ENCODE results near the gene SLC6A17. TPM values are rescaled to one million over a fixed set of nuclear protein-coding genes. Genes with fewer than 3 reads are reported as not detected.

Gene SLC6A17
- total RNA-seq, 6 experiments from 2014 or later, result not detected

DNA sequence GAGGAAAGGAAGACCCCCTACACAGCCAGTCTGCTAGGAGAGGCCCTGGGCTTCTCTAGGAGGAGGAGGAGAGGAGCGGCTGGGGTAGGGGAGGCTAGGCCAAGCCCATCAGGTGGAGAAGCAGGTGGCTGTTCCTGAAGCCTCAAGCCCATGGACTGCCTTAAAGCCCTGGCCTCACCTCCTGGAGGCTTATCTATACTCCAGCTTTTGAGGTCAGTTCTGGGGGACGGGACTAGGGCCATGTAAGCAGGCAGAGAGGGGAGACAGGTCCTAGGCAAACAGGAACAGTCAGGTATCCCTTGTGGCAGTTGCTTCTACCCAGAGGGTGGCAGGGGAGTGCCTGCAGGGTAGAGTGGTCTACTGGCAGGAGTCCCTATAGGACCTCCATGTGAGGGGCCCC lies 100.5 kb downstream of the SLC6A17 start:
- no peak overlapping the region for H3K4me3 ChIP-seq
- no peak for ATAC-seq
- H3K9me3 ChIP-seq, result no peaks in the 10 kb centered on the region
- WGBS (ENCODE audit: insufficient coverage, low coverage, low lambda C conversion rate, missing lambda C conversion rate), result 67% methylated on average over 1 of the region's 2 CpGs
- no peaks in the 10 kb centered on the region for H3K27me3 ChIP-seq
- intact Hi-C loops (cut with DNase I), result no loop called here
- no peak for TF ChIP-seq POLR2A (IDR thresholded peaks at IDR 0.05)
- TF ChIP-seq, protein P1, sequence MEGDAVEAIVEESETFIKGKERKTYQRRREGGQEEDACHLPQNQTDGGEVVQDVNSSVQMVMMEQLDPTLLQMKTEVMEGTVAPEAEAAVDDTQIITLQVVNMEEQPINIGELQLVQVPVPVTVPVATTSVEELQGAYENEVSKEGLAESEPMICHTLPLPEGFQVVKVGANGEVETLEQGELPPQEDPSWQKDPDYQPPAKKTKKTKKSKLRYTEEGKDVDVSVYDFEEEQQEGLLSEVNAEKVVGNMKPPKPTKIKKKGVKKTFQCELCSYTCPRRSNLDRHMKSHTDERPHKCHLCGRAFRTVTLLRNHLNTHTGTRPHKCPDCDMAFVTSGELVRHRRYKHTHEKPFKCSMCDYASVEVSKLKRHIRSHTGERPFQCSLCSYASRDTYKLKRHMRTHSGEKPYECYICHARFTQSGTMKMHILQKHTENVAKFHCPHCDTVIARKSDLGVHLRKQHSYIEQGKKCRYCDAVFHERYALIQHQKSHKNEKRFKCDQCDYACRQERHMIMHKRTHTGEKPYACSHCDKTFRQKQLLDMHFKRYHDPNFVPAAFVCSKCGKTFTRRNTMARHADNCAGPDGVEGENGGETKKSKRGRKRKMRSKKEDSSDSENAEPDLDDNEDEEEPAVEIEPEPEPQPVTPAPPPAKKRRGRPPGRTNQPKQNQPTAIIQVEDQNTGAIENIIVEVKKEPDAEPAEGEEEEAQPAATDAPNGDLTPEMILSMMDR (IDR thresholded peaks at IDR 0.05), result no peak
- no peaks in the 10 kb centered on the region for H3K36me3 ChIP-seq
- no peak overlapping the region for H3K27ac ChIP-seq
- H3K4me1 ChIP-seq, result no peaks in the 10 kb centered on the region
- DNase-seq, result no peak

Other genes with a start within 250 kb of the SLC6A17 start
- 10 to 100 TPM in 5 of 6 experiments, 1 to 10 TPM in 1; 4.8 to 44.1 (median 22.0) TPM for gene CSF1, start 239.6 kb upstream of the SLC6A17 start, total RNA-seq
- 10 to 100 TPM; 51.4 to 77.5 (median 56.0) TPM for gene AHCYL1, start 165.7 kb upstream of the SLC6A17 start, total RNA-seq
- gene STRIP1, start 115.9 kb upstream of the SLC6A17 start, total RNA-seq, result 10 to 100 TPM in 5 of 6 experiments, 1 to 10 TPM in 1; 9.9 to 15.5 (median 12.4) TPM
- gene ALX3, start 79.8 kb upstream of the SLC6A17 start, total RNA-seq, result not detected
- gene UBL4B, start 38.1 kb upstream of the SLC6A17 start, total RNA-seq, result not detected
- 1 to 10 TPM in 4 of 6 experiments, under 1 TPM in 2; 0.37 to 4.4 (median 1.7) TPM for gene KCNC4, start 59.8 kb downstream of the SLC6A17 start, total RNA-seq
- gene RBM15, start 188.9 kb downstream of the SLC6A17 start, total RNA-seq, result 10 to 100 TPM in 5 of 6 experiments, 1 to 10 TPM in 1; 8.9 to 15.1 (median 12.2) TPM
- 1 to 10 TPM in 5 of 6 experiments, under 1 TPM in 1; 0.49 to 4.0 (median 3.4) TPM for gene SLC16A4, start 240.5 kb downstream of the SLC6A17 start, total RNA-seq

Data from right lobe of liver (tissue), 6 donors.